MM.1S (cell line): ENCODE measurements around the gene SMPD3.

Experiments
- DNase-seq: peaks from one replicate; pipeline ENCODE4 v3.0.0-alpha.2; 2015
- H2AFZ ChIP-seq: fragments of 300-600 bp; sonication (generic); 2 replicates; pipeline ENCODE4 v1.6.0; 2016; ENCODE audit warnings: antibody characterized with exemption, low read length
- H3F3A ChIP-seq: fragments of 300-600 bp; sonication (generic); 2 replicates; pipeline ENCODE4 v1.6.1; 2016; ENCODE audit warnings: mild to moderate bottlenecking, antibody characterized with exemption, low read length, moderate library complexity, mixed read lengths; ENCODE audit not compliant: insufficient read depth
- H3K27ac ChIP-seq: fragments of 300-600 bp; sonication (generic); 2 replicates; pipeline ENCODE4 v1.5.1; 2016; ENCODE audit warnings: mild to moderate bottlenecking, low read length
- H3K27me3 ChIP-seq: fragments of 300-600 bp; sonication (generic); replicated peaks from 2 replicates; pipeline ENCODE4 v1.6.0; 2016; ENCODE audit warnings: low read length; ENCODE audit not compliant: insufficient read depth
- H3K36me3 ChIP-seq: fragments of 300-600 bp; sonication (generic); replicated peaks from 2 replicates; pipeline ENCODE4 v1.6.1; 2016; ENCODE audit warnings: mild to moderate bottlenecking, low read length, mixed read lengths; ENCODE audit not compliant: insufficient read depth
- H3K4me1 ChIP-seq: fragments of 300-600 bp; sonication (generic); 2 replicates; pipeline ENCODE4 v1.6.1; 2016; ENCODE audit warnings: low read length, mixed read lengths
- H3K4me2 ChIP-seq: fragments of 300-600 bp; sonication (generic); 2 replicates; pipeline ENCODE4 v1.6.0; 2016; ENCODE audit warnings: low read depth, low read length
- H3K4me3 ChIP-seq: fragments of 300-600 bp; sonication (generic); 2 replicates; pipeline ENCODE4 v1.5.1; 2016; ENCODE audit warnings: low read length, mixed read lengths
- H3K79me2 ChIP-seq: fragments of 300-600 bp; sonication (generic); 2 replicates; pipeline ENCODE4 v1.6.1; 2016; ENCODE audit warnings: mixed run types, low read length, mixed read lengths
- H3K9ac ChIP-seq: fragments of 300-600 bp; sonication (generic); 2 replicates; pipeline ENCODE4 v1.6.1; 2016; ENCODE audit warnings: low read length, mixed read lengths
- H3K9me2 ChIP-seq: fragments of 300-600 bp; sonication (generic); replicated peaks from 2 replicates; pipeline ENCODE4 v1.6.1; 2016; ENCODE audit warnings: mild to moderate bottlenecking, low read length, mixed read lengths; ENCODE audit not compliant: insufficient read depth
- H3K9me3 ChIP-seq: fragments of 300-600 bp; sonication (generic); replicated peaks from 2 replicates; pipeline ENCODE4 v1.6.1; 2016; ENCODE audit warnings: mild to moderate bottlenecking, low read length, mixed read lengths; ENCODE audit not compliant: insufficient read depth
- H4K20me1 ChIP-seq: fragments of 300-600 bp; sonication (generic); 2 replicates; pipeline ENCODE4 v1.6.1; 2016; ENCODE audit warnings: mild to moderate bottlenecking, low read length, moderate library complexity, mixed read lengths; ENCODE audit not compliant: insufficient read depth
- CTCF ChIP-seq: fragments of 300-600 bp; sonication (generic); IDR thresholded peaks from 2 replicates; pipeline ENCODE4 v1.5.1; 2016; ENCODE audit warnings: antibody characterized with exemption, low read length, mixed read lengths
- EZH2 ChIP-seq: fragments of 300-600 bp; sonication (generic); optimal IDR thresholded peaks from 2 replicates; pipeline ENCODE3; 2017; ENCODE audit warnings: low read depth, mild to moderate bottlenecking, antibody characterized with exemption, low read length, mixed read lengths
- EZH2phosphoT487 ChIP-seq: fragments of 300-600 bp; sonication (generic); IDR thresholded peaks from 2 replicates; pipeline ENCODE4 v1.6.1; 2018; ENCODE audit warnings: antibody characterized with exemption, low read length

The SMPD3 gene

GRCh38 chr16:68374961-68375660 is 73.2 kb downstream of the SMPD3 start:
- DNase-seq, result no peak
- H3F3A ChIP-seq, result peaks cover 11% of the 10 kb centered on the region
- no peak overlapping the region for H2AFZ ChIP-seq
- TF ChIP-seq CTCF (no peak), EZH2 (no peak), EZH2phosphoT487 (no peak)
- H3K27me3 ChIP-seq, result no peaks in the 10 kb centered on the region
- H3K9ac ChIP-seq, result no peak overlapping the region
- H3K9me3 ChIP-seq, result no peaks in the 10 kb centered on the region
- H3K79me2 ChIP-seq, result 0 out of 2 replicates have a peak, but pooled peaks cover 4% of the 10 kb centered on the region
- no peak overlapping the region for H3K27ac ChIP-seq
- H3K9me2 ChIP-seq, result no peaks in the 10 kb centered on the region
- H3K36me3 ChIP-seq, result no peaks in the 10 kb centered on the region
- H4K20me1 ChIP-seq, result no peaks in the 10 kb centered on the region
- H3K4me3 ChIP-seq, result no peak overlapping the region
- no peak overlapping the region for H3K4me2 ChIP-seq
- H3K4me1 ChIP-seq, result peaks cover 11% of the 10 kb centered on the region

GRCh38 chr16:68374246-68374805 is 74.0 kb downstream of the SMPD3 start:
- Histone ChIP-seq H3K4me3 (no peak overlapping the region), H3K27ac (no peak overlapping the region), H3K9me2 (no peaks in the 10 kb centered on the region), H3K36me3 (no peaks in the 10 kb centered on the region), H4K20me1 (no peaks in the 10 kb centered on the region), H3K4me2 (no peak overlapping the region), H3K9me3 (no peaks in the 10 kb centered on the region), H3K4me1 (peaks cover 17% of the 10 kb centered on the region), H3F3A (peaks cover 17% of the 10 kb centered on the region), H3K79me2 (0 out of 2 replicates have a peak, but pooled peaks cover 4% of the 10 kb centered on the region), H2AFZ (no peak overlapping the region), H3K9ac (no peak overlapping the region), H3K27me3 (no peaks in the 10 kb centered on the region)
- no peak for DNase-seq
- TF ChIP-seq EZH2phosphoT487, result no peak
- TF ChIP-seq CTCF, result no peak
- no peak for TF ChIP-seq EZH2

GRCh38 chr16:68373528-68374245 is 74.6 kb downstream of the SMPD3 start:
- Histone ChIP-seq H3K9me3 (no peaks in the 10 kb centered on the region), H3K9ac (no peak overlapping the region), H3K27ac (no peak overlapping the region), H3K4me1 (peaks cover 22% of the 10 kb centered on the region), H3K79me2 (0 out of 2 replicates have a peak, but pooled peaks cover 4% of the 10 kb centered on the region), H3F3A (peaks cover 23% of the 10 kb centered on the region), H3K9me2 (no peaks in the 10 kb centered on the region), H2AFZ (no peak overlapping the region), H3K4me3 (no peak overlapping the region), H3K27me3 (no peaks in the 10 kb centered on the region), H4K20me1 (no peaks in the 10 kb centered on the region), H3K36me3 (no peaks in the 10 kb centered on the region), H3K4me2 (no peak overlapping the region)
- no peak for DNase-seq
- TF ChIP-seq EZH2phosphoT487 (no peak), CTCF (no peak), EZH2 (no peak)
